Measurements from ENCODE around the gene IL32.

Gene IL32

GRCh38 chr16:3025032-3026002 is 40.1 kb upstream of the IL32 start:
- Histone ChIP-seq H3K4me3 (no peak overlapping the region), H3K27ac (no peak overlapping the region)
- TF ChIP-seq CTCF (IDR thresholded peaks at IDR 0.05), result no peak
- no peak for DNase-seq (ENCODE audit: low spot score)

DNA sequence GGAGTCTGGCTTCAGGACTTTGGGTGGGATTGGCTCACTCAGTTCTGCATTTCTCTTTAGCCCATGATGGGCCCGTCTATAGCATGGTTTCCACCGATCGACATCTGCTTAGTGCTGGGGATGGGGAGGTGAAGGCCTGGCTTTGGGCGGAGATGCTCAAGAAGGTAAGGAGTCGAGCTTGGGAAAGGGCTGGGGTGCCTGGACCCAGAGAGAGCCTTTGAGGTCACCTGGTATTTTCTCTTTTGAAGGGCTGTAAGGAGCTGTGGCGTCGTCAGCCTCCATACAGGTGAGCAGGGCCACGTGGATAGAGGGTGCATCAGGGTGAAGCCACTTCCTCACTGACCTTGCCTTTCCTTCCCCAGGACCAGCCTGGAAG is 39.4 kb upstream of the IL32 start:
- no peak for DNase-seq (ENCODE audit: low spot score)
- Histone ChIP-seq H3K27ac (no peak overlapping the region), H3K4me3 (no peak overlapping the region)
- no peak for TF ChIP-seq CTCF (IDR thresholded peaks at IDR 0.05)

- DNase-seq (ENCODE audit: low spot score), result no peak
- TF ChIP-seq CTCF (IDR thresholded peaks at IDR 0.05), result no peak
- H3K27ac ChIP-seq, result no peak overlapping the region
- H3K4me3 ChIP-seq, result no peak overlapping the region
Observed at GRCh38 chr16:3026609-3027488, 38.6 kb upstream of the IL32 start.

GRCh38 chr16:3027489-3027795 is 38.0 kb upstream of the IL32 start:
- no peak overlapping the region for H3K27ac ChIP-seq
- no peak overlapping the region for H3K4me3 ChIP-seq
- no peak for TF ChIP-seq CTCF (IDR thresholded peaks at IDR 0.05)
- DNase-seq (ENCODE audit: low spot score), result no peak

DNA sequence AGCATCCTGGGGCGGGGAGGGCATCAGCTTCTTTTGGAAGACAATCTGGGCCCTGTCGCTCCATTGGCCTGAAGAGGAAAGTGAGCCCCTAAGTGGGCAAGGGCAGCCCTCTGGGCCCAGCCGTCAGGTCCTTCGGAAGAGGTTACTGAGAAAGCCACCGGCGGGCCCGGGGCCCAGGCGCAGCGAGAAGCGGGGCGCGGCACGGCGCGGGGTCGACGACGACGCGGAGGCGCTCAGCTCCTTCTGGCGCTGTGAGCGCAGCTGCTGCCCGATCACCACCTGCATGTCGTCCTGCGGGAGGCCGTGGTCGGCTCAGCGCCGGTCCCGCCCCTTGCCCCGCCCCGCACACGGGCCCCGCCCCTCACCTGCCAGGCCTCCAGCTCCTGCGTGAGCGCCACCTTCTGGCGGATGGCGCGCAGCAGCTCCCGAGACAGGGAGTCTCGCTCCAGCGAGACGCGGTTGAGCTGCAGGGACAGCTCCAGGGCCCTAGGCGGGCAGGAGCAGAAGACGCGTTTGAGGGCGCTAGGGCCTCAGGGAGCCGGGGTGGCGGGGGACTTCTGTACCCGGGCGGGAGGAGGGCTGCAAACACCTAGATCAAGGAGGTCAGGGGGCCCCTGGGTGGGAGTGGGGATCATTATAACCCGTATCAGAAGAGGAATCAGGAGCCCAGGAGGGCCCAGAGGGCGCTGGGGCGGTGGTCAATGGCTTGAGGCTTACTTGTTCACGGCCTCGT is 37.3 kb upstream of the IL32 start:
- no peak for TF ChIP-seq CTCF (IDR thresholded peaks at IDR 0.05)
- H3K27ac ChIP-seq, result no peak overlapping the region
- DNase-seq (ENCODE audit: low spot score), result no peak
- no peak overlapping the region for H3K4me3 ChIP-seq

DNA sequence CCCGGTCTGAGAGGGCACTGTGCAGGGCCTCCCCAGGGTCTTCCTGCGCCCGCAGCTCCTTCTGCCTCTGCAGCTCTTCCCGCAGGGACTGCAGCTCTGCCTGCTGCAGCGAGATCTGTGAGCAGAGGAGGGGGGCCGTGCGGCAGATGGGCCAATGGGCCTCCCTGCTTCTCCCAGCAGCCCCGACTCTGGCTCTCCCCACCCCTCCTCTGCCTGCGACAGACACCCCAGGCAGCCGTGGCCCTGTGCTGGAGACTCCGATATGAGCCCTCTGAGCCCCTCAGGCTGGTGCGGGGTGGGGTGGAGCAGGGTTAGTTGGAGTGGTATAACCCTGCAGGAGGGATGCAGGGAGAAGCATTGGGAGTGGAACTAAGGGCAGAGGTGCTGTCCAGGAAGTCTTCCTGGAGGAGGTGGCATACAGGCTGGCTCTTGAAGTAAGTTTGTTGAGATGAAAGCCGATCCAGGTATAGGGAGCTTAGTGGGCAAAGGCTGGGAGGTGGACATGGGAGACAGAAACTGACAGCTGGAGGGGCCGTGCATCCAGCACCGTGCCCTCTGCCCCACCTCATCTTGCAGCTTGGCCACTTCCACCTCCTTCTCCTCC is 36.6 kb upstream of the IL32 start:
- no peak for DNase-seq (ENCODE audit: low spot score)
- Histone ChIP-seq H3K4me3 (no peak overlapping the region), H3K27ac (no peak overlapping the region)
- TF ChIP-seq CTCF (IDR thresholded peaks at IDR 0.05), result no peak
